ENCODE measurements around the gene NRGN.

The NRGN gene

GRCh38 chr11:124751741-124752470 is 12.2 kb downstream of the NRGN start, which contains the start of gene VSIG2:
Gene VSIG2 (minus strand): TSS chr11:124752255. CDS start chr11:124752137, 118 bp downstream.
- H3K9ac ChIP-seq (ENCODE audit: low read length) = no peak within 1 kb of the TSS

DNA sequence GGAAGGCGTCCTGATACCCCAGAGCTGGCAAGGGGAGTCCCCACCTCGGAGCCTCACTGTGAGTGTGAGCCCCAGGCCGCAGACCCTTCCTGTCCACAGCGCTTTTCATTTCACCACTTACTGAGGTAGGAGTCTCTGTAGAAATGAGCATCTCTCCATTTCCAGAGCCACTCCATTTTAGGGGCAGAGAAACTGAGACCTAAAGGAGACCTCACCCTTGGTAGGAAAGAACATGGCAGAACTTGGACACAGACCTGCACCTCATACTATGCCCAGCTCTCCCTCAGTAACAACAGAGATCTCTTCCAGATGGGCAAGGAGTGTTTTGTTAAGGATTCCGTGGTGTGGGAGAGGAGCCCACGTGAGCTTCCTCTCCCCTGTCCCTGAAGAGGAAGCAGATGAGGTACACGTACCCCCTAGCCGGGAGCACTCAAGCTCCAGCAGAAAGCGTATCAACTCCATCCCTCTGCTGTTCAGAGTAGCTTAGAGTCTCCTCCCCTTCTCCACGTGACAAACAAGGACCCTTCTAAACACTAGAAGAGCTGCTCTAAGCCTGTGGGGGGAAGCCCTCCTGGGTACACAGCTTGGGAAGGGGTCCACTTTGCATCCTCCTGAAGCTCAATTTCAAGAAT is 12.8 kb downstream of the NRGN start:
- peaks cover 4% of the 10 kb centered on the region for H3K4me1 ChIP-seq (ENCODE audit: control insufficient read depth, insufficient read depth, low read length)
- no peaks in the 10 kb centered on the region for H3K36me3 ChIP-seq (ENCODE audit: control insufficient read depth, insufficient read depth, low read length, severe bottlenecking)
- no peaks in the 10 kb centered on the region for H3K9me3 ChIP-seq (ENCODE audit: control insufficient read depth, low read length)
- H3K4me3 ChIP-seq (ENCODE audit: low read length) = no peak overlapping the region
- no peak for DNase-seq (ENCODE audit: low read depth)
- H3K27me3 ChIP-seq (replicated peaks; ENCODE audit: control insufficient read depth, insufficient read depth, low read length) = peaks cover 76% of the 10 kb centered on the region
- H3K9ac ChIP-seq (ENCODE audit: low read length) = no peak overlapping the region

More at GRCh38 chr11:124751741-124752470, 12.2 kb downstream of the NRGN start, which contains the start of gene VSIG2:
- Histone ChIP-seq H3K36me3 (ENCODE audit: control insufficient read depth, insufficient read depth, low read length, severe bottlenecking) (no peaks in the 10 kb centered on the region), H3K27me3 (replicated peaks; ENCODE audit: control insufficient read depth, insufficient read depth, low read length) (peaks cover 74% of the 10 kb centered on the region), H3K9me3 (ENCODE audit: control insufficient read depth, low read length) (no peaks in the 10 kb centered on the region), H3K4me1 (ENCODE audit: control insufficient read depth, insufficient read depth, low read length) (peaks cover 4% of the 10 kb centered on the region), H3K4me3 (ENCODE audit: low read length) (no peak within 1 kb of the TSS)
- no peak for DNase-seq (ENCODE audit: low read depth)

DNA sequence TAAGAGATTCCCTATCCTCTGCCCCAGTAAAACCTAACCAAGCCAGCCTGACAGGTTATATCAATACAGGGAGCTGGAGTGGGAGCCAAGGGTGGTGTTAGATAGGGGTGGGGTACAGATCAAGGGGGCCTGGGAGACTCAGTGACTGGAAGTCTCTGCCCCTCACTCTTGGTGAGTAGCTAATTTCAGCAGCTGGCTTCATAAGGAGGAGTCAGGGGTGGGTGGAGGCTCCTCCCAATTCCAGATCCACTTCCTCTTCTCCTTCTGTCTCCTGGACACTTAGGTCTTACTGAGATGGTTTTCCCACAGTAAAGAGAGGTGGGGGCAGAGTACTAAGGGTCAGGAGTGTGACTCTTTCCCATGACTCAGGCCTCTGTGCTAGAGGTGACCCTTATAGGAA is 13.5 kb downstream of the NRGN start:
- no peaks in the 10 kb centered on the region for H3K36me3 ChIP-seq (ENCODE audit: control insufficient read depth, insufficient read depth, low read length, severe bottlenecking)
- H3K4me1 ChIP-seq (ENCODE audit: control insufficient read depth, insufficient read depth, low read length) = peaks cover 5% of the 10 kb centered on the region
- no peak overlapping the region for H3K9ac ChIP-seq (ENCODE audit: low read length)
- H3K4me3 ChIP-seq (ENCODE audit: low read length) = no peak overlapping the region
- H3K27me3 ChIP-seq (replicated peaks; ENCODE audit: control insufficient read depth, insufficient read depth, low read length) = peaks cover 76% of the 10 kb centered on the region
- DNase-seq (ENCODE audit: low read depth) = no peak
- H3K9me3 ChIP-seq (ENCODE audit: control insufficient read depth, low read length) = no peaks in the 10 kb centered on the region

DNA sequence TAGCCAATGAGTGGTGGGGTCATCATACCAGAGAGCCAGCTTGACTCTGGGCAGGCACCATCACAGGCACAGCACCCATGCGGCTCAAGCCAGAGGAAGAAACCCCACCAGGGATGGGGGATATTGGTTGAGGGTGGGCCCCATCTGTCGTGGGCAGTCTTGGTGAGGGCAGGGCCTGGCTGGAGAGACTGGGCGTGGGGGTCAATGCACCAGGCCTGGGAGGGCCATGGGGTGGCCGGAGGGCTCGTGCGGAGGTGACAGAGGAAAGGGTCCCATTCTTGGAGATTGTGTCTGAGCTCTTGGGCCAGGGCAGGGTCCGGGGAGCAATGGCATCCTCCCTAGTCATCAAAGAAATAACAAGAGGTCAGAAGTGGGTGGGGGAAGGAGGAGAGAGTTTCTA is 13.9 kb downstream of the NRGN start:
- H3K27me3 ChIP-seq (replicated peaks; ENCODE audit: control insufficient read depth, insufficient read depth, low read length) = peaks cover 76% of the 10 kb centered on the region
- no peak overlapping the region for H3K9ac ChIP-seq (ENCODE audit: low read length)
- H3K4me1 ChIP-seq (ENCODE audit: control insufficient read depth, insufficient read depth, low read length) = peaks cover 9% of the 10 kb centered on the region
- DNase-seq (ENCODE audit: low read depth) = no peak
- no peaks in the 10 kb centered on the region for H3K36me3 ChIP-seq (ENCODE audit: control insufficient read depth, insufficient read depth, low read length, severe bottlenecking)
- H3K4me3 ChIP-seq (ENCODE audit: low read length) = no peak overlapping the region
- no peaks in the 10 kb centered on the region for H3K9me3 ChIP-seq (ENCODE audit: control insufficient read depth, low read length)

GRCh38 chr11:124754309-124754708 is 14.6 kb downstream of the NRGN start:
- DNase-seq (ENCODE audit: low read depth) = no peak
- Histone ChIP-seq H3K27me3 (replicated peaks; ENCODE audit: control insufficient read depth, insufficient read depth, low read length) (peaks cover 76% of the 10 kb centered on the region), H3K36me3 (ENCODE audit: control insufficient read depth, insufficient read depth, low read length, severe bottlenecking) (no peaks in the 10 kb centered on the region), H3K9me3 (ENCODE audit: control insufficient read depth, low read length) (no peaks in the 10 kb centered on the region), H3K4me3 (ENCODE audit: low read length) (no peak overlapping the region), H3K4me1 (ENCODE audit: control insufficient read depth, insufficient read depth, low read length) (peaks cover 12% of the 10 kb centered on the region), H3K9ac (ENCODE audit: low read length) (no peak overlapping the region)

- no peaks in the 10 kb centered on the region for H3K36me3 ChIP-seq (ENCODE audit: control insufficient read depth, insufficient read depth, low read length, severe bottlenecking)
- no peak for DNase-seq (ENCODE audit: low read depth)
- H3K9me3 ChIP-seq (ENCODE audit: control insufficient read depth, low read length) = no peaks in the 10 kb centered on the region
- peaks cover 77% of the 10 kb centered on the region for H3K27me3 ChIP-seq (replicated peaks; ENCODE audit: control insufficient read depth, insufficient read depth, low read length)
- no peak overlapping the region for H3K4me3 ChIP-seq (ENCODE audit: low read length)
- no peak overlapping the region for H3K9ac ChIP-seq (ENCODE audit: low read length)
- peaks cover 12% of the 10 kb centered on the region for H3K4me1 ChIP-seq (ENCODE audit: control insufficient read depth, insufficient read depth, low read length)
Observed at GRCh38 chr11:124754710-124755109, 15.0 kb downstream of the NRGN start.

DNA sequence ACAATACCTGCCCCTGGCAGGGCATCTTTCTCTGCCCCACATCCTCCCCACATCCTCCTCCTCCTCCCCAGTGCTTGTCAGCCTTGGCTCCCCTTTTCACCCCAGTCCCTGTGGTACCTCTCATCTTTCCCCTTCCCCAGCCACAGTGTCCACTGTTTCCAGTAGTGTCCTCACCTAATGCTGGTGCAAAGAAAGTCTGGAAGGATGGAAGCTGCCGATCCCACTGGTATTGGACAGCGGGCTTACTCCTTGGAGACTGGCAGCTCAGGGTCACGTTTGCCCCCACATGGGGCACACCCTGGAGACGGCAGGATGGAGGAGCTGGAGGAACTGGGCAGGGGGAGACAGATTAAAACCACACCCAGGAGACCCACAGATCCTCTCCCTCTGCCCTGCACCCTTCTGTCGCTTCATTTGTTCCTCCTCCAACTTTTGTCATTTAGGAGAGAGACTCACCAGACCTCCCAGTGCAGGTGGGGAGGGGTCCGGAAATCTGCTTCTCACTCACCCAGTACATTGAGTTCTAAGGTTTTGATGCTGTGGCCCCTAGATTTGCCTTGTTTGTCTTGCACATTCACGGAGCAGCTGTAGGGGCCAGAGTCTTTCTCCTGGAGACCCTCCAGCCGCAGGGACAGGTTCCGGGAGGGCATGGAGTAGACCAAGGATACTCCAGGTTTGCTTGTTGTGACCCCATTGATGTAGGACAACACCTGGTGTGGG is 16.5 kb downstream of the NRGN start:
- Histone ChIP-seq H3K36me3 (ENCODE audit: control insufficient read depth, insufficient read depth, low read length, severe bottlenecking) (no peaks in the 10 kb centered on the region), H3K9ac (ENCODE audit: low read length) (no peak overlapping the region), H3K4me1 (ENCODE audit: control insufficient read depth, insufficient read depth, low read length) (peaks cover 12% of the 10 kb centered on the region), H3K4me3 (ENCODE audit: low read length) (no peak overlapping the region), H3K27me3 (replicated peaks; ENCODE audit: control insufficient read depth, insufficient read depth, low read length) (peaks cover 82% of the 10 kb centered on the region), H3K9me3 (ENCODE audit: control insufficient read depth, low read length) (no peaks in the 10 kb centered on the region)
- DNase-seq (ENCODE audit: low read depth) = no peak

DNA sequence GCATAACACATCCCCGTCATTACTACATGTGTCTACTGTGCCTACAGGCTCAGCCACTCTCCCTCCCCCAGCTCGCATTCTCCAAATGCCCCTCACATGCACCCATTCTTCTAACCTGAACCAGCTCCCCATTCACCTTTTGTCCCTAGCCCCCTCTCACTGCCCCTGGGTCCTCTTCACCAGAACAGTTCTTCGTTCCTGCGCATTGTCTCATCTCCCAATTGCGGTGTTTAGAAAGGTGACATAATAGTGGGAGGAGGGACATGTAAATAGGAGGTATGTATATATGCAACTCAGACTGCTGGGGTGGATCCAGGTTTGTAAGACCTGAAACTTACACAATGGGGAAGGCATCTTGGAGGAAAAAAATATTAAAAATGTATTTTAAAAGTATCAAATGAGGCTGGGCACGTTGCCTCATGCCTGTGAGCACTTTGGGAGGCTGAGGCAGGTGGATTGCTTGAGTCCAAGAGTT is 17.0 kb downstream of the NRGN start:
- no peak for DNase-seq (ENCODE audit: low read depth)
- no peak overlapping the region for H3K9ac ChIP-seq (ENCODE audit: low read length)
- peaks cover 82% of the 10 kb centered on the region for H3K27me3 ChIP-seq (replicated peaks; ENCODE audit: control insufficient read depth, insufficient read depth, low read length)
- no peaks in the 10 kb centered on the region for H3K9me3 ChIP-seq (ENCODE audit: control insufficient read depth, low read length)
- no peaks in the 10 kb centered on the region for H3K36me3 ChIP-seq (ENCODE audit: control insufficient read depth, insufficient read depth, low read length, severe bottlenecking)
- no peak overlapping the region for H3K4me3 ChIP-seq (ENCODE audit: low read length)
- peaks cover 12% of the 10 kb centered on the region for H3K4me1 ChIP-seq (ENCODE audit: control insufficient read depth, insufficient read depth, low read length)

- no peak overlapping the region for H3K4me3 ChIP-seq (ENCODE audit: low read length)
- H3K27me3 ChIP-seq (replicated peaks; ENCODE audit: control insufficient read depth, insufficient read depth, low read length) = peaks cover 80% of the 10 kb centered on the region
- DNase-seq (ENCODE audit: low read depth) = no peak
- no peak overlapping the region for H3K9ac ChIP-seq (ENCODE audit: low read length)
- peaks cover 12% of the 10 kb centered on the region for H3K4me1 ChIP-seq (ENCODE audit: control insufficient read depth, insufficient read depth, low read length)
- H3K9me3 ChIP-seq (ENCODE audit: control insufficient read depth, low read length) = no peaks in the 10 kb centered on the region
- no peaks in the 10 kb centered on the region for H3K36me3 ChIP-seq (ENCODE audit: control insufficient read depth, insufficient read depth, low read length, severe bottlenecking)
Observed at GRCh38 chr11:124757320-124757719, 17.6 kb downstream of the NRGN start.

DNA sequence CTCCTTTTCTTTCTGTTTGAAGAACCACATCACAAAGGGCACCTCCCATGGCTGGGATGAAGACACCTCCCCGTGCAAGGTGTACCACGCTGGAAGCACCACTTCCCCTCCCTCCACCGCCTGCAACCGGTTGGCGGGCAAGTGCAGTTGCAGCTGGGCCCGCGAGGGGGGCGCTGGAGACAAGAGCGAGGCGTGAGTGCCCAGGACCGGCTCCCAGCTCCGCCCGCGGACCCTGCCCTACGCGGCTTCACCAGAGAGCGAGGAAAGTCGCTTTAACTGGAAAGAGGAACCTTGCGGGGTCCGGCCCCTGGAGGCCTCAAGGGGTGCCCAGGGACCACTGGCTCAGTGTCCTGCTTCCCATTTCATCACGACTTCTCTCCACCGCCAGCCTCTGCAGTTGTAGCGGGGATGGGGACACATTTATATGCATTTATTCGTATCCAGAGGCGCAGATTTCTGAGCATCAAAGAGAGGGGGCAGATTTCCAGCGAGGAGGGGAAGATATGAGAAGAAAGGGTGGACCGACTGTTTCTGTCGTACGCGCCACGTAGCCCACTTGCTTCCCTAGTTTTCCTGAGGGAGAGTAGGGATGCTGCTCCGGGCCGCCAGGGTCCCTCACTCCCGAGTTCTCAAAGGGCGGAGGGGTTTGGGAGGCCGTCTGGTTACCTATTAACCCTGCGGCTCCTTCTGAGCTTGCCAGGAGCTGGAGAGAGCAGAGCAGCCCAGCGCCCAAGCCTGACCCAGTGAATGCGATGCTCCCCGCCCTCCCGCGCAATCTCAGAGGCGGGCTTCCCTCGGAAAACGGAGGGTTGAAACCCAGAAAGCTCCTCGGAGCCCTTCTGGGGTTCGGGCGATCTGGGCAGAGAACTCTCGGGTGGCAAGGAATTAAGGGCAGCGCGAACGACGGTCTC is 18.9 kb downstream of the NRGN start:
- peak; percentile 82 for DNase-seq (ENCODE audit: low read depth)
- H3K9me3 ChIP-seq (ENCODE audit: control insufficient read depth, low read length) = no peaks in the 10 kb centered on the region
- peaks cover 80% of the 10 kb centered on the region for H3K27me3 ChIP-seq (replicated peaks; ENCODE audit: control insufficient read depth, insufficient read depth, low read length)
- H3K4me3 ChIP-seq (ENCODE audit: low read length) = peak overlapping the region; percentile 65
- no peak overlapping the region for H3K9ac ChIP-seq (ENCODE audit: low read length)
- no peaks in the 10 kb centered on the region for H3K36me3 ChIP-seq (ENCODE audit: control insufficient read depth, insufficient read depth, low read length, severe bottlenecking)
- peaks cover 20% of the 10 kb centered on the region for H3K4me1 ChIP-seq (ENCODE audit: control insufficient read depth, insufficient read depth, low read length)

Measured in adipocyte (in vitro differentiated cells).